ENCODE data around the gene TBC1D2.

The TBC1D2 gene

DNA sequence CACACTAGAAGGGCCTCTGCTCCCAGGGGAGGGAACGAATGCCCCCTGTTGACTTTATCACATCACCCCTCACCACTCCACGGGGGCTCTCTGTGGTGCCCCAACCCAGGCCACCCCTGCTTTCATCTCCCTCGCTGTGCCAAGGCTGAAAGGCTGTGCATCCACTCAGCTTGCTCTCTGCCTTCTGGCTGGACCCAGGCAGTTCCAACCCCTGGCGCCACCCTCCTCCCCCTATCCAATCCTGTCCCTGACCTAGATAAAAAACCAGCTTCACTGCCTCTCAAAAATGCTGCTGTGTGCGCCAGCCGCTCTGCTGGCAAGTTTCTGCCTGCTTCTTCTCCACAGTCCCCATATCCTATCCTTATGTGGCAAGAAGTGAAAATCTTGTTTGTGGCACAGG is 40.6 kb downstream of the TBC1D2 start:
- TF ChIP-seq, protein P1, sequence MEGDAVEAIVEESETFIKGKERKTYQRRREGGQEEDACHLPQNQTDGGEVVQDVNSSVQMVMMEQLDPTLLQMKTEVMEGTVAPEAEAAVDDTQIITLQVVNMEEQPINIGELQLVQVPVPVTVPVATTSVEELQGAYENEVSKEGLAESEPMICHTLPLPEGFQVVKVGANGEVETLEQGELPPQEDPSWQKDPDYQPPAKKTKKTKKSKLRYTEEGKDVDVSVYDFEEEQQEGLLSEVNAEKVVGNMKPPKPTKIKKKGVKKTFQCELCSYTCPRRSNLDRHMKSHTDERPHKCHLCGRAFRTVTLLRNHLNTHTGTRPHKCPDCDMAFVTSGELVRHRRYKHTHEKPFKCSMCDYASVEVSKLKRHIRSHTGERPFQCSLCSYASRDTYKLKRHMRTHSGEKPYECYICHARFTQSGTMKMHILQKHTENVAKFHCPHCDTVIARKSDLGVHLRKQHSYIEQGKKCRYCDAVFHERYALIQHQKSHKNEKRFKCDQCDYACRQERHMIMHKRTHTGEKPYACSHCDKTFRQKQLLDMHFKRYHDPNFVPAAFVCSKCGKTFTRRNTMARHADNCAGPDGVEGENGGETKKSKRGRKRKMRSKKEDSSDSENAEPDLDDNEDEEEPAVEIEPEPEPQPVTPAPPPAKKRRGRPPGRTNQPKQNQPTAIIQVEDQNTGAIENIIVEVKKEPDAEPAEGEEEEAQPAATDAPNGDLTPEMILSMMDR (IDR thresholded peaks at IDR 0.05; ENCODE audit: insufficient read depth, low read depth, low read length, missing control alignments) = no peak
- DNase-seq (ENCODE audit: low read depth) = no peak

DNA sequence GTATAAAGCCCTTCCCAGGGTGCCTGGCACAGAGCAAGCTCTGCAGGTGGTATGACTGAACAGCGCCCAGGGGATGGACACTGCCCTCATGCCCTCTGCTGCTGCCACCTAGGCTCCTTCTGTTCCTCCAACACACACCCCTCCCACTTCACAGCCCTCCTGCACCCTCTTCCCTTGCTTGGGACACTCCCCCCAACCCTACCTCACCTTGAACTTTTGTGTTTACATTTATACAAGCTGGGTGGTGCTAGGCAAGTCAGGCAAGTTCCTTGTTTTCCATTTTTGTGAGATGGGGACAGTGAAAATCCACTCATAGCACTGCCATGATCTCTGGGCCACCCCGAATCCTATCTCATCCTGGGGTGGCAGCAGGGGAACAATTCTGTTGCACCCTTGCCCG is 44.2 kb downstream of the TBC1D2 start:
- DNase-seq (ENCODE audit: low read depth) = no peak
- H3K4me3 ChIP-seq (ENCODE audit: low read length) = no peak overlapping the region
- TF ChIP-seq, protein P1 (IDR thresholded peaks at IDR 0.05; ENCODE audit: insufficient read depth, low read depth, low read length, missing control alignments) = no peak

More for the DNA sequence above, 40.6 kb downstream of the TBC1D2 start:
- no peak overlapping the region for H3K4me3 ChIP-seq (ENCODE audit: low read length)

- DNase-seq (ENCODE audit: low read depth) = no peak
- TF ChIP-seq, protein P1 (IDR thresholded peaks at IDR 0.05; ENCODE audit: insufficient read depth, low read depth, low read length, missing control alignments) = no peak
- H3K4me3 ChIP-seq (ENCODE audit: low read length) = no peak overlapping the region
Measured at GRCh38 chr9:98210435-98210834, 45.0 kb downstream of the TBC1D2 start.

- no peak for DNase-seq (ENCODE audit: low read depth)
- TF ChIP-seq, protein P1 (IDR thresholded peaks at IDR 0.05; ENCODE audit: insufficient read depth, low read depth, low read length, missing control alignments) = no peak
- H3K4me3 ChIP-seq (ENCODE audit: low read length) = no peak overlapping the region
Measured at GRCh38 chr9:98209530-98209929, 45.9 kb downstream of the TBC1D2 start.

- H3K4me3 ChIP-seq (ENCODE audit: low read length) = no peak overlapping the region
- DNase-seq (ENCODE audit: low read depth) = no peak
- TF ChIP-seq, protein P1 (IDR thresholded peaks at IDR 0.05; ENCODE audit: insufficient read depth, low read depth, low read length, missing control alignments) = no peak
Measured at GRCh38 chr9:98208635-98209034, 46.8 kb downstream of the TBC1D2 start.

DNA sequence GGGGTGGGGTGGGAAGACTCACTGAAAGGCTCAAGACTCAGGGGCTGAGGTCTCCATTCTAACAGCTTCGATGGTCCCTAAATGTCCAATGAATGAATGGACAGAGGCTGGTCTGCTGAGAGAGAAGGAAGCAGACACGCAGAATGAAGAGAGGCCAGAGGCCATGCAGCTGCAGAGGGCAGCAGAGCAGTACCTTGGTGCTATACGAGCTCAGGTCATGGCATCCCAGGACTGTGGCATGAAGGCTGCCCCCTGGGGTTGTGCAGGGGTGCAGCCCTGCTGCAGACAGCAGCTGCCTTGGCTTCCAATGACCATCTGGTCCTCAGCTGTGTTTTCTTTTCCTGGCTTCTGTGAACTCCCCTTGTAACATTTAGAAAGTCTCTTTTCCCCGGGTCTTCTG is 47.8 kb downstream of the TBC1D2 start:
- TF ChIP-seq, protein P1 (IDR thresholded peaks at IDR 0.05; ENCODE audit: insufficient read depth, low read depth, low read length, missing control alignments) = no peak
- DNase-seq (ENCODE audit: low read depth) = no peak
- no peak overlapping the region for H3K4me3 ChIP-seq (ENCODE audit: low read length)

- no peak overlapping the region for H3K4me3 ChIP-seq (ENCODE audit: low read length)
- TF ChIP-seq, protein P1 (IDR thresholded peaks at IDR 0.05; ENCODE audit: insufficient read depth, low read depth, low read length, missing control alignments) = no peak
- DNase-seq (ENCODE audit: low read depth) = peak; percentile 47
Measured at GRCh38 chr9:98206754-98207153, 48.7 kb downstream of the TBC1D2 start.

Data from epithelial cell of esophagus (primary cell).